ENCODE data around the gene KY.

GRCh38 chr3:134628884-134629283, 21.9 kb downstream of the KY start:
- no peak for TF ChIP-seq CTCF (IDR thresholded peaks at IDR 0.05)
- TF ChIP-seq EZH2 (IDR thresholded peaks at IDR 0.05; ENCODE audit: borderline replicate concordance, insufficient read depth, low read depth, low read length, poor library complexity, severe bottlenecking): no peak

Data from B cell (primary cell).